Karpas-422 (cell line): ENCODE results near the gene MCTP2. TPM values are rescaled to one million over a fixed set of nuclear protein-coding genes. Genes with fewer than 3 reads are reported as not detected.
"Not testable (repeated sequence)": the region's sequence is repeated elsewhere in the genome, so short reads cannot be mapped to it uniquely, and the experiment has no call there.

ENCODE experiments used
- DNase-seq: peaks from one replicate; pipeline ENCODE4 v3.0.0-alpha.2; 2015
- H2AFZ ChIP-seq: fragments of 200-600 bp; sonication (generic); 2 replicates; pipeline ENCODE4 v1.6.1; 2014; ENCODE audit warnings: antibody characterized with exemption, low read length, mixed read lengths
- H3K27ac ChIP-seq: fragments of 200-600 bp; sonication (generic); 2 replicates; pipeline ENCODE4 v1.5.1; 2014; ENCODE audit warnings: mild to moderate bottlenecking, low read length, moderate library complexity
- H3K27me3 ChIP-seq: fragments of 200-600 bp; sonication (generic); 2 replicates; pipeline ENCODE4 v1.6.1; 2014; ENCODE audit warnings: low read length, mixed read lengths
- H3K36me3 ChIP-seq: fragments of 200-600 bp; sonication (generic); 2 replicates; pipeline ENCODE4 v1.6.1; 2014; ENCODE audit warnings: low read length, mixed read lengths; ENCODE audit not compliant: insufficient read depth
- H3K4me1 ChIP-seq: fragments of 200-600 bp; sonication (generic); 2 replicates; pipeline ENCODE4 v1.6.1; 2014; ENCODE audit warnings: mild to moderate bottlenecking, low read length, mixed read lengths
- H3K4me2 ChIP-seq: fragments of 200-600 bp; sonication (generic); 2 replicates; pipeline ENCODE4 v1.6.1; 2014; ENCODE audit warnings: low read length, low read depth, mild to moderate bottlenecking; ENCODE audit not compliant: poor library complexity, severe bottlenecking
- H3K4me3 ChIP-seq: fragments of 200-600 bp; sonication (generic); 2 replicates; pipeline ENCODE4 v1.5.1; 2014; ENCODE audit warnings: mild to moderate bottlenecking, antibody characterized with exemption, low read length, mixed read lengths
- H3K79me2 ChIP-seq: fragments of 200-600 bp; sonication (generic); 2 replicates; pipeline ENCODE4 v1.6.1; 2014; ENCODE audit warnings: mild to moderate bottlenecking, low read length, mixed read lengths
- H3K9ac ChIP-seq: fragments of 200-600 bp; sonication (generic); 2 replicates; pipeline ENCODE4 v1.6.0; 2014; ENCODE audit warnings: low read length
- H3K9me2 ChIP-seq: fragments of 200-600 bp; sonication (generic), shearing (Covaris generic); replicated peaks from 2 replicates; pipeline ENCODE4 v1.6.0; 2014; ENCODE audit warnings: mild to moderate bottlenecking, low read length, moderate library complexity; ENCODE audit not compliant: insufficient read depth
- H3K9me3 ChIP-seq: fragments of 300-700, 200-600 bp; sonication (generic); 2 replicates; pipeline ENCODE4 v1.6.1; 2014; ENCODE audit warnings: low read length, mixed read lengths
- H4K20me1 ChIP-seq: fragments of 200-600 bp; sonication (generic); 2 replicates; pipeline ENCODE4 v1.6.1; 2014; ENCODE audit warnings: mild to moderate bottlenecking, antibody characterized with exemption, low read length, low read depth; ENCODE audit not compliant: insufficient read depth
- total RNA-seq: library from RNA; depleted of rRNA; stranded (reverse); fragments of >200 nt; shearing (Covaris generic); gene quantifications from 2 replicates; pipeline ENCODE4 v1.2.3, GENCODE V29; 2014; ENCODE audit warnings: low replicate concordance

MCTP2 gene
- total RNA-seq, 1 experiment from 2014 or later = 58.9 TPM

GRCh38 chr15:94238539-94239118 lies 7.3 kb downstream of the MCTP2 start:
- no peak overlapping the region for H3K4me3 ChIP-seq
- peaks cover 71% of the 10 kb centered on the region for H3K4me1 ChIP-seq
- H3K9me2 ChIP-seq = no peaks in the 10 kb centered on the region
- no peak overlapping the region for H2AFZ ChIP-seq
- 0 out of 2 replicates have a peak, but pooled peaks cover 3% of the 10 kb centered on the region for H3K36me3 ChIP-seq
- H3K79me2 ChIP-seq = peaks cover 82% of the 10 kb centered on the region
- no peaks in the 10 kb centered on the region for H3K9me3 ChIP-seq
- H4K20me1 ChIP-seq = peaks cover 36% of the 10 kb centered on the region
- H3K4me2 ChIP-seq = no peak overlapping the region
- no peak overlapping the region for H3K9ac ChIP-seq
- H3K27ac ChIP-seq = peak overlapping the region; percentile 28
- DNase-seq = no peak
- H3K27me3 ChIP-seq = no peaks in the 10 kb centered on the region

GRCh38 chr15:94239474-94239873 lies 8.1 kb downstream of the MCTP2 start:
- peaks cover 28% of the 10 kb centered on the region for H4K20me1 ChIP-seq
- no peaks in the 10 kb centered on the region for H3K9me2 ChIP-seq
- H3K9me3 ChIP-seq = no peaks in the 10 kb centered on the region
- H3K9ac ChIP-seq = no peak overlapping the region
- no peak overlapping the region for H3K4me3 ChIP-seq
- H3K36me3 ChIP-seq = 0 out of 2 replicates have a peak, but pooled peaks cover 3% of the 10 kb centered on the region
- no peak overlapping the region for H3K4me2 ChIP-seq
- no peak for DNase-seq
- no peak overlapping the region for H3K27ac ChIP-seq
- peaks cover 62% of the 10 kb centered on the region for H3K4me1 ChIP-seq
- H3K27me3 ChIP-seq = no peaks in the 10 kb centered on the region
- peaks cover 73% of the 10 kb centered on the region for H3K79me2 ChIP-seq
- no peak overlapping the region for H2AFZ ChIP-seq

- Histone ChIP-seq H2AFZ (no peak overlapping the region), H3K4me2 (no peak overlapping the region), H3K9ac (no peak overlapping the region), H3K27me3 (no peaks in the 10 kb centered on the region), H4K20me1 (peaks cover 21% of the 10 kb centered on the region), H3K27ac (no peak overlapping the region), H3K9me2 (no peaks in the 10 kb centered on the region), H3K79me2 (peaks cover 63% of the 10 kb centered on the region), H3K4me1 (peaks cover 52% of the 10 kb centered on the region), H3K36me3 (0 out of 2 replicates have a peak, but pooled peaks cover 3% of the 10 kb centered on the region), H3K4me3 (no peak overlapping the region), H3K9me3 (no peaks in the 10 kb centered on the region)
- DNase-seq = no peak
Observed at GRCh38 chr15:94240480-94240879, 9.1 kb downstream of the MCTP2 start.

GRCh38 chr15:94242257-94242656 lies 10.9 kb downstream of the MCTP2 start:
- no peaks in the 10 kb centered on the region for H3K9me3 ChIP-seq
- H3K27me3 ChIP-seq = no peaks in the 10 kb centered on the region
- H3K9me2 ChIP-seq = no peaks in the 10 kb centered on the region
- peaks cover 44% of the 10 kb centered on the region for H3K4me1 ChIP-seq
- H4K20me1 ChIP-seq = peaks cover 12% of the 10 kb centered on the region
- no peak overlapping the region for H2AFZ ChIP-seq
- H3K4me3 ChIP-seq = no peak overlapping the region
- no peak overlapping the region for H3K4me2 ChIP-seq
- peaks cover 63% of the 10 kb centered on the region for H3K79me2 ChIP-seq
- H3K27ac ChIP-seq = 0 out of 2 replicates have a peak overlapping the region, but pooled peaks have one; percentile 18
- 0 out of 2 replicates have a peak, but pooled peaks cover 3% of the 10 kb centered on the region for H3K36me3 ChIP-seq
- H3K9ac ChIP-seq = no peak overlapping the region
- no peak for DNase-seq

- not testable (repeated sequence) for H3K9me2 ChIP-seq, H3K27me3 ChIP-seq
Observed at GRCh38 chr15:94243003-94243402, 11.6 kb downstream of the MCTP2 start.

GRCh38 chr15:94243418-94243817 lies 12.1 kb downstream of the MCTP2 start:
- Histone ChIP-seq H4K20me1 (peaks cover 15% of the 10 kb centered on the region), H3K9me3 (no peaks in the 10 kb centered on the region), H3K36me3 (0 out of 2 replicates have a peak, but pooled peaks cover 3% of the 10 kb centered on the region), H3K27me3 (no peaks in the 10 kb centered on the region), H3K79me2 (peaks cover 69% of the 10 kb centered on the region), H3K9ac (no peak overlapping the region), H3K4me2 (no peak overlapping the region), H3K4me1 (peaks cover 45% of the 10 kb centered on the region), H3K9me2 (no peaks in the 10 kb centered on the region), H2AFZ (no peak overlapping the region), H3K27ac (no peak overlapping the region), H3K4me3 (no peak overlapping the region)
- no peak for DNase-seq

More at GRCh38 chr15:94243003-94243402, 11.6 kb downstream of the MCTP2 start:
- Histone ChIP-seq H4K20me1 (peaks cover 16% of the 10 kb centered on the region), H3K79me2 (peaks cover 67% of the 10 kb centered on the region), H3K4me1 (peaks cover 45% of the 10 kb centered on the region)
- not testable (repeated sequence) for H3K27ac ChIP-seq, H3K4me3 ChIP-seq, H3K9ac ChIP-seq, H3K36me3 ChIP-seq, H3K4me2 ChIP-seq, H3K9me3 ChIP-seq, DNase-seq, H2AFZ ChIP-seq

- Histone ChIP-seq H3K79me2 (peaks cover 67% of the 10 kb centered on the region), H2AFZ (no peak overlapping the region), H3K4me3 (no peak overlapping the region), H3K9me3 (no peaks in the 10 kb centered on the region), H3K36me3 (0 out of 2 replicates have a peak, but pooled peaks cover 3% of the 10 kb centered on the region), H3K9me2 (no peaks in the 10 kb centered on the region), H3K9ac (no peak overlapping the region), H3K27me3 (no peaks in the 10 kb centered on the region), H3K4me1 (peaks cover 48% of the 10 kb centered on the region), H3K27ac (no peak overlapping the region), H3K4me2 (no peak overlapping the region), H4K20me1 (peaks cover 5% of the 10 kb centered on the region; the same call in 1 of the 2 replicates)
- DNase-seq = no peak
Observed at GRCh38 chr15:94246016-94246415, 14.7 kb downstream of the MCTP2 start.

GRCh38 chr15:94247789-94248638 lies 16.7 kb downstream of the MCTP2 start:
- H2AFZ ChIP-seq = no peak overlapping the region
- peaks cover 5% of the 10 kb centered on the region; the same call in 1 of the 2 replicates for H4K20me1 ChIP-seq
- H3K9ac ChIP-seq = 0 out of 2 replicates have a peak overlapping the region, but pooled peaks have one; percentile 16
- peak; percentile 36 for DNase-seq
- H3K27me3 ChIP-seq = no peaks in the 10 kb centered on the region
- H3K27ac ChIP-seq = peak overlapping the region; percentile 43; the same call in 1 of the 2 replicates
- peaks cover 67% of the 10 kb centered on the region for H3K79me2 ChIP-seq
- no peak overlapping the region for H3K4me3 ChIP-seq
- no peaks in the 10 kb centered on the region for H3K9me3 ChIP-seq
- peak overlapping the region; percentile 11 for H3K4me2 ChIP-seq
- H3K36me3 ChIP-seq = no peaks in the 10 kb centered on the region
- no peaks in the 10 kb centered on the region for H3K9me2 ChIP-seq
- peaks cover 57% of the 10 kb centered on the region for H3K4me1 ChIP-seq
